Stomach (tissue), 9 donors: ENCODE measurements around the gene LRFN2. TPM values are rescaled to one million over a fixed set of nuclear protein-coding genes. Genes with fewer than 3 reads are reported as not detected.

Experiments used
- DNase-seq, 2 donors: peaks; one replicate each; pipeline versions ENCODE4 v3.0.0 to v3.0.0-alpha.2; 2013 to 2019
- H3K27ac ChIP-seq, 5 donors: fragments of 200-600 bp in 4 of 5; sonication (generic) in 4 of 5; one replicate each; pipeline ENCODE4 v1.5.1; 2013 to 2019; ENCODE audit warnings: mild to moderate bottlenecking in 1 of 5, moderate library complexity in 1 of 5
- H3K27me3 ChIP-seq, 3 donors: fragments of 200-600 bp; sonication (generic); one replicate each; pipeline ENCODE4 v1.5.1; 2017 to 2019; ENCODE audit warnings: mixed run types in 1 of 3
- H3K36me3 ChIP-seq, 4 donors: fragments of 200-600 bp; sonication (generic); 1 replicate in 3 of 4; 2 replicates in 1 of 4; pipeline ENCODE4 v1.5.1; 2016 to 2019
- H3K4me1 ChIP-seq, 4 donors: fragments of 200-600 bp; sonication (generic); one replicate each; pipeline ENCODE4 v1.5.1; 2016 to 2019
- H3K4me3 ChIP-seq, 4 donors: fragments of 200-600 bp; sonication (generic) in 3 of 4; one replicate each; pipeline ENCODE4 v1.5.1; 2016 to 2019; ENCODE audit warnings: mild to moderate bottlenecking in 1 of 4
- H3K9me3 ChIP-seq, 4 donors: fragments of 200-600 bp; sonication (generic); one replicate each; pipeline ENCODE4 v1.5.1; 2016 to 2019
- EP300 ChIP-seq: sonication (generic); formaldehyde crosslinking; IDR thresholded peaks from one replicate; pipeline ENCODE4 v1.6.1; 2017; ENCODE audit warnings: antibody characterized with exemption
- POLR2A ChIP-seq, 4 donors: fragments of 450-650 bp; IDR thresholded peaks; one replicate each; pipeline ENCODE4 v1.6.1; 2016; ENCODE audit warnings: antibody characterized with exemption in 4 of 4, control low read depth in 2 of 4, mild to moderate bottlenecking in 1 of 4, moderate library complexity in 1 of 4
- POLR2AphosphoS5 ChIP-seq, 3 donors: sonication (generic); formaldehyde crosslinking; IDR thresholded peaks; one replicate each; pipeline ENCODE4 v1.6.1; 2016; ENCODE audit warnings: antibody characterized with exemption in 3 of 3
- WGBS, 5 donors: extraction: QIAGEN DNeasy Blood & Tissue Kit in 3 of 5; methylation state at CpG; one replicate each; pipeline versions ENCODE4 v1.1.5 to v1.1.7; 2013 to 2018; 5-methylcytosine and 5-hydroxymethylcytosine counted together
- intact Hi-C: fragments of 100-400 bp; cut with DNase I; formaldehyde crosslinking; loops from one replicate; pipeline ENCODE4 v1.15.1; 2023; ENCODE audit warnings: low total_unique reads
- polyA plus RNA-seq, 3 donors: library from polyadenylated mRNA; stranded (reverse); fragments of 200-250 nt; gene quantifications; one replicate each; pipeline ENCODE4 v1.2.3, GENCODE V29; 2013
- total RNA-seq, 5 donors: library from RNA; depleted of rRNA; stranded (reverse); fragments of >200 nt; gene quantifications; one replicate each; pipeline versions ENCODE4 v1.1.0 to v1.2.3, GENCODE V29; 2014 to 2016
- TF ChIP-seq, protein P1 (sequence below), 7 experiments: fragments of 450-650 bp in 4 of 7; fragments of 200-600 bp in 3 of 7; sonication (generic) in 3 of 7; IDR thresholded peaks; one replicate each; pipeline ENCODE4 v1.5.1; 2016 to 2019; ENCODE audit warnings: antibody characterized with exemption in 7 of 7, control low read depth in 2 of 7, mild to moderate bottlenecking in 1 of 7
- donor health status: healthy with polysubstance abuse.
- donor health status: Bipolar disorder and iron deficiency.
- donor health status: healthy.

The LRFN2 gene
- total and polyA plus RNA-seq, 8 donors, result 0.10 TPM; not detected in 7

- peak in 1 of 2 donors; percentile 38 for DNase-seq
- Histone ChIP-seq H3K27me3 (peaks cover 0 to 2% (median 0%) of the 10 kb centered on the region in 3 donors), H3K4me1 (no peaks in the 10 kb centered on the region), H3K36me3 (no peaks in the 10 kb centered on the region), H3K4me3 (no peak overlapping the region), H3K9me3 (no peaks in the 10 kb centered on the region), H3K27ac (no peak overlapping the region)
- 47 to 64% (median 52%) methylated on average over 3 of the region's 3 CpGs for WGBS, 5 donors
- TF ChIP-seq, protein P1, sequence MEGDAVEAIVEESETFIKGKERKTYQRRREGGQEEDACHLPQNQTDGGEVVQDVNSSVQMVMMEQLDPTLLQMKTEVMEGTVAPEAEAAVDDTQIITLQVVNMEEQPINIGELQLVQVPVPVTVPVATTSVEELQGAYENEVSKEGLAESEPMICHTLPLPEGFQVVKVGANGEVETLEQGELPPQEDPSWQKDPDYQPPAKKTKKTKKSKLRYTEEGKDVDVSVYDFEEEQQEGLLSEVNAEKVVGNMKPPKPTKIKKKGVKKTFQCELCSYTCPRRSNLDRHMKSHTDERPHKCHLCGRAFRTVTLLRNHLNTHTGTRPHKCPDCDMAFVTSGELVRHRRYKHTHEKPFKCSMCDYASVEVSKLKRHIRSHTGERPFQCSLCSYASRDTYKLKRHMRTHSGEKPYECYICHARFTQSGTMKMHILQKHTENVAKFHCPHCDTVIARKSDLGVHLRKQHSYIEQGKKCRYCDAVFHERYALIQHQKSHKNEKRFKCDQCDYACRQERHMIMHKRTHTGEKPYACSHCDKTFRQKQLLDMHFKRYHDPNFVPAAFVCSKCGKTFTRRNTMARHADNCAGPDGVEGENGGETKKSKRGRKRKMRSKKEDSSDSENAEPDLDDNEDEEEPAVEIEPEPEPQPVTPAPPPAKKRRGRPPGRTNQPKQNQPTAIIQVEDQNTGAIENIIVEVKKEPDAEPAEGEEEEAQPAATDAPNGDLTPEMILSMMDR (IDR thresholded peaks at IDR 0.05), result no peak
- no peak for TF ChIP-seq POLR2AphosphoS5 (IDR thresholded peaks at IDR 0.05)
- TF ChIP-seq POLR2A (IDR thresholded peaks at IDR 0.05), result no peak
- no peak for TF ChIP-seq EP300
- intact Hi-C loops, result no loop called here
Measured at GRCh38 chr6:40536442-40536841, 50.7 kb downstream of the LRFN2 start.

DNA sequence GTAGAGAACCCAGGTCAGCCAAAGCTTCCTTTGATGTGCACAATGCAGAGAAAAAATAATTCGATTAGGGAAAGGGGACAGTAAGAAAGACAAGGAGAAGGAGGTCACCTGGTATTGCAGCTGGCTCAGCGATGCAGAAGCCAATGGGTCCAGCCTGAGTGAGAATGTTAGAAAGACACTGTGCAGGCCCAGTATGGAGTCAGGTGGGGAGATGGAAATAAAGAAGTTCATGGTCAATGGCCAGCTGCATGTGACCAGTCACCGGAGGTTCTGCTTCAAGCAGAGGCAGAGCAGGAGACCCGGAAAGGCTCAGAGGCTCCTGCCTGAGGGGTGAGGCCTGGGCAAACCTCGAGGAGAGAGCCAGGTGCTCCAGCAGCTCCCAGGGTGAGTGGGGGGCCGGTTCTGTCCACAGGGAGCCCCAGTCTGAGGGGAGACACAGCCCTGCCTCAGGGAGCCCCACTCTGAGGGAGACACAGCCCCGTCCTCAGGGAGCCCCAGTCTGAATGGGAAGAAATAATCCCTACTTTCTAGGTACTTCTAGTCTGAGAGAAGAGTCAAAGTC is 51.3 kb downstream of the LRFN2 start:
- Histone ChIP-seq H3K27me3 (peaks cover 0 to 2% (median 0%) of the 10 kb centered on the region in 3 donors), H3K27ac (no peak overlapping the region), H3K4me3 (no peak overlapping the region), H3K9me3 (no peaks in the 10 kb centered on the region), H3K4me1 (no peaks in the 10 kb centered on the region), H3K36me3 (no peaks in the 10 kb centered on the region)
- TF ChIP-seq POLR2A (IDR thresholded peaks at IDR 0.05) (no peak), POLR2AphosphoS5 (IDR thresholded peaks at IDR 0.05) (no peak), EP300 (no peak)
- TF ChIP-seq, protein P1 (IDR thresholded peaks at IDR 0.05), result no peak
- 77 to 93% (median 86%) methylated on average over 6 to 7 of the region's 7 CpGs for WGBS, 5 donors
- intact Hi-C loops, result no loop called here
- no peak for DNase-seq

GRCh38 chr6:40535110-40535818 is 51.9 kb downstream of the LRFN2 start:
- DNase-seq, result no peak
- WGBS, 5 donors, result 69 to 88% (median 85%) methylated on average over 2 to 3 of the region's 3 CpGs
- H3K4me1 ChIP-seq, result no peaks in the 10 kb centered on the region
- intact Hi-C loops, result no loop called here
- H3K36me3 ChIP-seq, result no peaks in the 10 kb centered on the region
- H3K4me3 ChIP-seq, result no peak overlapping the region
- H3K9me3 ChIP-seq, result no peaks in the 10 kb centered on the region
- H3K27me3 ChIP-seq, result peaks cover 0 to 2% (median 0%) of the 10 kb centered on the region in 3 donors
- TF ChIP-seq EP300 (no peak), POLR2AphosphoS5 (IDR thresholded peaks at IDR 0.05) (no peak), POLR2A (IDR thresholded peaks at IDR 0.05) (no peak)
- TF ChIP-seq, protein P1 (IDR thresholded peaks at IDR 0.05), result no peak
- no peak overlapping the region for H3K27ac ChIP-seq

- intact Hi-C loops, result no loop called here
- no peaks in the 10 kb centered on the region for H3K4me1 ChIP-seq
- no peak for DNase-seq
- WGBS, 5 donors, result 79 to 94% (median 90%) methylated on average over 7 of the region's 7 CpGs
- no peaks in the 10 kb centered on the region for H3K36me3 ChIP-seq
- H3K4me3 ChIP-seq, result no peak overlapping the region
- no peaks in the 10 kb centered on the region for H3K27me3 ChIP-seq
- no peak overlapping the region for H3K27ac ChIP-seq
- no peaks in the 10 kb centered on the region for H3K9me3 ChIP-seq
- TF ChIP-seq, protein P1 (IDR thresholded peaks at IDR 0.05), result no peak
- TF ChIP-seq POLR2A (IDR thresholded peaks at IDR 0.05) (no peak), EP300 (no peak), POLR2AphosphoS5 (IDR thresholded peaks at IDR 0.05) (no peak)
Measured at GRCh38 chr6:40532349-40533000, 54.7 kb downstream of the LRFN2 start.
